Measurements from ENCODE around the gene KLHL30.

- TF ChIP-seq TEAD4 (IDR thresholded peaks at IDR 0.05) (no peak), NFIC (IDR thresholded peaks at IDR 0.05) (no peak), CREB1 (IDR thresholded peaks at IDR 0.05; ENCODE audit: low read depth) (no peak), REST (IDR thresholded peaks at IDR 0.05; ENCODE audit: low read depth) (no peak), MAX (IDR thresholded peaks at IDR 0.05) (no peak), EGR1 (IDR thresholded peaks at IDR 0.05) (no peak), TAF1 (IDR thresholded peaks at IDR 0.05; ENCODE audit: low read depth) (no peak), CEBPB (IDR thresholded peaks at IDR 0.05) (no peak), FOXM1 (IDR thresholded peaks at IDR 0.05; ENCODE audit: borderline replicate concordance, low read depth) (no peak), EP300 (IDR thresholded peaks at IDR 0.05; ENCODE audit: borderline replicate concordance) (no peak), USF1 (IDR thresholded peaks at IDR 0.05) (no peak), ZBTB7A (IDR thresholded peaks at IDR 0.05; ENCODE audit: low read depth) (no peak)
Observed at GRCh38 chr2:238128061-238128440, 10.4 kb upstream of the KLHL30 start.

Measured in Ishikawa (cell line).